ENCODE measurements around the gene WWOX.

Gene WWOX

DNA sequence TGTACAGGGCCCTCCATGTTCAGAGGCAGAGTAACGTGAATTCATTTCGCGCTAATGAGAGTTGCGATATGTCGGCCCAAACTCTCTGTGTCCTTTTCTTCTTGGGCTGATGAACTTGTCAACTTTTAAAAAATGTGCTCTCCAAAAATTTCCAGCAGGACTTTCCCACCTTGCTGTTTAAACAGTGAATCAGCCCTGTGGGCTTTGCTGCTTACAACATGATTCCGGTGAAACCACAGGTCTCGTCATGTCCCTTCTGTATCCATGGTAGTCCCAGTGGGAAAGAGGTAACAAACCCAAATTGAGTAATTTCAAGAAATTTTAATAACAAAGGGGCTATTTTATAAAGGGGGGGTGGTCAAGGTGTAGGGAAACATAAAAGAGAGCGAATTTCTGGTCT, 888.2 kb downstream of the WWOX start:
- no peak for DNase-seq (ENCODE audit: low read depth in 2 of 2)

DNA sequence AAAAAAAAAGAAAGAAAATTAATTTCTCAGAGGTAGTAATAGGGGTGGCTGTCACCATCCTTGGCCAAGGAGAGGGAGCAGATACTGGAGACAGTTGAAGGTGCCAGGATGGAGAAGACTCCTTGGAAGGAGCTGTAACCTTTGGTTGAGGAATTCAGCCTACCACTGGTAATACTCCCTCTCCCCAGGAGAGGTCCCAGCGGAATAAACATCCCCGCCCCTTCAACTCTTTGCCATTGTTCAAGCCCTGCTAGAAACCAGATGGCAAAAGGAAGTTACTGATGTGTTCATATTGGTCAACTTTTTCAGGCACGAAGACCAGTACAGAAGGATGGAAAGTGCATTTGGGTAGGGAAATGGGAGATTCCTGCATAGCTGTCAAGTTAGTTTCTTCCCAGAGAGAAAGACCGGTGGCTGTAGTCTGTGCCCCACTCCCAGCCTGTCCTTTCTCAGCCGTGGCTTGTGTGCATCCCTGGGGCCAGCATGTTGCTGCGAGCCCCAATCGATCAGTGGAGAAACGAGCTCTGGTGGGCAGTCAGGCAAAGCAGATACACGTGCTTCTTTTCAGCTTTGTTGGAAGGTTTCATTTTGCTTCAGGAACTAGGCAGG, 889.0 kb downstream of the WWOX start:
- no peak for DNase-seq (ENCODE audit: low read depth in 2 of 2)

DNA sequence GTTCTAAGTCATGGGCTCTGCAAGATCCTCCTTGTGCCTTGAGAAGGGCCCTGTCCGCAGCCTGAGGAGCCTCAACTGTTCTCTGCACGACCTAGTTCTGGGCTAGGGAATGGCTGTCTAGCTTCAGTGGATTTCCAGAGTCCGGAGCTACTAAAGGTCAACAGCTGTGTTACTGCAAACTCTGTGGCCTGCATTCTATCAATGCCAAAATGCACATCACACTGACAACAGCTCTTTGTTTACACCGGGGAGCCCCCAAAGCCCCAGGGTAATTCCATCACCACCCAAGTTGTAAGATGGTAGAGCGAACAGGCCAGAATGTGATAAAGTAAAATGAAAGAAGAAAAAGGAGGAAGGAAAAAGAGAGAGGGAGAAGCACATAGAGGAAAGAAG, 890.9 kb downstream of the WWOX start:
- DNase-seq (ENCODE audit: low read depth in 2 of 2), result no peak

GRCh38 chr16:78992001-78992400, 892.5 kb downstream of the WWOX start:
- no peak for DNase-seq (ENCODE audit: low read depth in 2 of 2)

- no peak for DNase-seq (ENCODE audit: low read depth in 2 of 2)
Measured at GRCh38 chr16:78993346-78993745, 893.9 kb downstream of the WWOX start.

DNA sequence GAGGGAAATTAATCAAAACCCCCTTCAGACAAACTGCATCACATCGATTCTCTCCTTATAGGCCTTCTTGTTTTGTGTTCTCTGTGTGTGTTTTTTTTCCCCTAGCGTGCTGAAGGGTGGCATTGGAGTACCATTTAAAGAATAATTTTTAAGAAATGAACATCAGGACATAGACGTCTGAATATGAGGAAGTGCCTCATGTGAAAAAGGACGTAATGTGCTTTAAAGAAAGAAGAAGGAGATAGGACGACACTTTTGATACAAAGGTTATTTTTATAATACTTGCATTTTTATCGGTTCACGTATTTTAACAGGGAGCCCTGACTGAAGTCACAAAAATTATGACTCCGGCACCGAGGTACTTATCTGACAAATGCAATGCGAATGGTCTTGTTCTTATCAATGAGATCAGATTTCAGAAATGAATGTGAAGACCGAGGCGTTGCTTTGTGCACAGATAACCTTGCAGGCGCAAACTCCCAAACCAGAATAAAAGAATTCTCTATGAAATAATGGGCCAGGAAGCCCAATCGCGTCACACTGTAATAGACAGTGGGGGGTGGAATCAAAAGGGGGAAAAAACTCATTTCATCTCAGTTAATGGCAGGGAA, 894.8 kb downstream of the WWOX start:
- DNase-seq (ENCODE audit: low read depth in 2 of 2), result no peak

DNA sequence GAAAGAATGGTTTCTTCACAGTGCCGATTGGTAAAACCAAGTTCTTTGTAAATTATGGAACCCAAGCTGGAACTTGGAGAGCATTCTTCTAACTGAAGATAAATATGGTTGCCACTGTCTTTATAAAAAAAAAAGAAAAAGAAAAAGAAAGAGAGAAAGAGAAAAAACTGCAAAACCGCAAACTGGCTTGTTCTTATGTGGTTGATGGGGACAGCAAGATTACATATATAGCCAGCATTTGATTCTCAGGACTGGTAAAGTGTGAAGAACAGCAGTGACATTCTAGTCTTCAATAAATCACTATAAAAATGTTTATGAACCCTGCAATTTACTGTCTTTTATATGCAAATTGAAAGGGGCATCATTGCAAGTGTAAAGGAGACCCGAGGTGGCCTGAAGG, 896.0 kb downstream of the WWOX start:
- DNase-seq (ENCODE audit: low read depth in 2 of 2), result no peak

- DNase-seq (ENCODE audit: low read depth in 2 of 2), result no peak
Measured at GRCh38 chr16:78996790-78997189, 897.3 kb downstream of the WWOX start.

GRCh38 chr16:78998879-78999278, 899.4 kb downstream of the WWOX start:
- DNase-seq (ENCODE audit: low read depth in 2 of 2), result no peak

DNA sequence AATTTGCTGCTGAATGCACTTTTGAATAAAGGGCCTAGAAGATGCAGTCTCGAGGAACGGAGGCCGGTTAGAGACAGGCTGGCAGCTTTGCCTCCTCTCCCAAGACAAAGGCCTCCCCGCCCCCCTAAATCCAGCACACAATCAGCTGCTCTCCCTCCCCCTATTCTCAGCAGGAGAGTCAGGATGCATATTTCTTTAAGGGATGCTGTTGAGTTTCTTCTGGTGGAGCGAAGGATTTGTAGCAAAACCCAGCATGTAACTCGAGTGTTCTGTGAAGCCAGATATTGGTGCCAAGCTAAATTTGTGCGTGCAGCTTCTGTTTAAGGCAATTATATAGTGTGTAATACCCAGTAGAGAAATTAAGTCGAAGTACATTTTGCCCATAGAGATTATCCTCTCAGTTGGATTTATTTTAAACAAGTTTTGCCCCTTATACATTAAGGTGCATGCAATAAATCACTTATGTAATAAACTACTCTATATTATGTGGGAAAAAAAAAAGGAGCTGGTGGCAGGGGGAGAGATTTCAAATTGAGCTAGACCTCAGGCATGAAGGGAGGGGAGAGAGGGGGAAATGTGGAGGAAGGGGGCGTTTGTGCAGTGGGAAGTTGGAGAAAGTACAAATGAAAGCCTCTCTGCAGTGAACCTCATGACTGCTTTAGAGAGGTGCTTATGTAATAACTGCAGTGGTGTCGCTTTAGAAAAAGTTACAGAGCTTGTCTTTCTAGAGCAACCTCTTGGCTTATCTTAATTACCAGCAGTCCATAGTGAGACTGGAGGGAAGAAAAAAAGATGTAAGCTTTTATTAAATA, 901.9 kb downstream of the WWOX start:
- DNase-seq (ENCODE audit: low read depth in 2 of 2), result no peak

DNA sequence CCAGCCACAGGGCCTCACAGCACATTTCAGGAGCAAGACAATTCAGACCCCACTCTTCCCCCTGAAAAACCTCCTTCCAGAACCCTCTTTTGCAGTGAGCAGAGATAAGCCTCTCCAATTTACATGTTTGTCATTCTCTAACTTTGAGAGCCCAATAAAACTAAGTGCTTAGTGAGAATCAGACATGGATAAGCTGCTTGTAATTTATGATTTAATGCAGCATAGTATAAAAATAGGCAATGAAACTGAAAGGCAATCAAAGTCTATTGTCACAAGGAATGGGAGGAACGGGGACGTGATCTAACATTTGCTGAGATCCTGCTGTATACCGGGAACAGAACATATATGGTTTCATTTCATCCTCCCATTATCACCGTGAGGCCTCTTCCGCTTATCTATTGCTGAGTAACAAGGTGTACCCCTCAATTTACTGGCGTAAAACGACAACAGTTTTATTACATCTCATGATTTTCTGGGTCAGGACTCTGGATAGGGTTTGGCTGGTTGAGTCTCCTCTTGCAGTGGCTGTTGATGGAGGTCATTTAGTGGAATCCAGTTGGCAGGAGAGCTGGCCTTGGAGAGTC, 903.7 kb downstream of the WWOX start:
- DNase-seq (ENCODE audit: low read depth in 2 of 2), result no peak

DNA sequence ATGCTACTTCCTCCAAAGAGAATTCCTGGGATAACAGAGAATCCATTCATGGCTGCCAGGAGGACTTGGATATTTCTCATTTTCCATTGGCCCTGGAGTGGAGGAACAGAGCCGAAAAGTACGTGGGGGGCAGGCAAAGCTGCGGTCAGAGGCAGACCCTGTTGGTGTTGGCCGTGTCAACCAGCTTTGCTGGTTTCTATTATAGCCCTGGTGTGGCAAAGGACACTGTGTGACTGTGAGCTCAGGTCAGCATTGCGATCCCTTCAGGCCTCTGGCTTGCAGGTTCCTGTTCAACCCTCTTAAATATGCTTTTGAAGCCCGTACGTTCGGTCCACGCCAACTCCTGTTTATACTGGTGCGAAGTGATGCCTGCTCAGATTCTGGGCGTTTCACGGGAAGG, 904.9 kb downstream of the WWOX start:
- DNase-seq (ENCODE audit: low read depth in 2 of 2), result no peak

DNA sequence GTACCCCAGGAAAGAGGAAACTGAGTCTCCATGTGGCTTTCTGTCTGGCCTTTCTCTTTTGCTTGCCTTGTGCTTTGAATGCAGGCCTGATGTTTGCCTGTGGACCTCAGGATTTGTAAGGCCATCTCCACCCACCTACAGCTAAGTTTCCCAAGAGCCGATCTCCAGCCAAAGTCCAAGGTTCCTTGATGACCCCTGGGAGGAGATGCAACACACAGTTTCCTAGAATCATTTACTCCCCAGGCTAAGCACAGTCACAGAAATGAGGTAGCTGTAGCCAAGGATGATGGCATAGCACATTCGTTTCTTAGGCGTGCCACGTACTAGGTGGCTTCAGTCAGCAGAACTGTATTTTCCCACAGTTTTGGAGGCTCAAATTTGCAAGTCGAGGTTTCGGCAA, 905.6 kb downstream of the WWOX start:
- DNase-seq (ENCODE audit: low read depth in 2 of 2), result no peak

GRCh38 chr16:79006206-79006605, 906.8 kb downstream of the WWOX start:
- DNase-seq (ENCODE audit: low read depth in 2 of 2), result no peak

DNA sequence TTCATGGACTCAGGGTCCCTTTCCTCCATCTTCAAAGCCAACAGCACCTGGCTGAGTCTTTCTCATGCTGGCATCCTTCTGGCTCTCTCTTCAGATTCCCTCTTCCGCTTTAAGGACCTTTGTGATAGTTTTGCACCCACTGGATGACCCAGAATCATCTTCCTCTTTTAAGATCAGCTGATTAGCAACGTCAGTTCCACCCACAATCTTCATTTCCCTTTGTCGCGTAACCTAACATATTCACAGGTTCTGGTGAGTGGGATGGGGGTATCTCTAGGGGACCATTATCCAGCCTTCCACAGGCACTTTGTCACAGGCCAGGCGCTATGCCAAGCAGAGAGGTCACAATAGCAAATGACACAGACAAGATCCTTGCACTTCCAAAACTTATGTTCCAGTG, 907.3 kb downstream of the WWOX start:
- DNase-seq (ENCODE audit: low read depth in 2 of 2), result no peak

DNA sequence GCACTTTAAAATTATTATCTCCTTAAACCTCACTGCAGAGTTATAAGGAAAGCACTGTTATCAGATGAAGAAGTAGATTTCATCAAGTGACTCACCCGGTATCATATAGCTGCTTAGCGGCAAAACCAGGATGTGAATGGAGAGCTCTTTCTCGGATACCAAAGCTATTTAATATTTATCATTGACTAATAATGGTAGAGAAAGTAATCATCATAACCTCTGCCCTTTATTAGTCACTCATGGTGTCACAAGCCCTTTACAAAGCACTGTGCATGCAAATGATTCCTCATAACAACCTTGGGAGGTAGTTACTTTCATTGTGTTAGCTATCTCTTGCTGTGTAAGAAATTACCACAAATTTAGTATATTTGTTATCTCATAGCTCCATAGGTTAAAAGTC, 908.2 kb downstream of the WWOX start:
- no peak for DNase-seq (ENCODE audit: low read depth in 2 of 2)

DNA sequence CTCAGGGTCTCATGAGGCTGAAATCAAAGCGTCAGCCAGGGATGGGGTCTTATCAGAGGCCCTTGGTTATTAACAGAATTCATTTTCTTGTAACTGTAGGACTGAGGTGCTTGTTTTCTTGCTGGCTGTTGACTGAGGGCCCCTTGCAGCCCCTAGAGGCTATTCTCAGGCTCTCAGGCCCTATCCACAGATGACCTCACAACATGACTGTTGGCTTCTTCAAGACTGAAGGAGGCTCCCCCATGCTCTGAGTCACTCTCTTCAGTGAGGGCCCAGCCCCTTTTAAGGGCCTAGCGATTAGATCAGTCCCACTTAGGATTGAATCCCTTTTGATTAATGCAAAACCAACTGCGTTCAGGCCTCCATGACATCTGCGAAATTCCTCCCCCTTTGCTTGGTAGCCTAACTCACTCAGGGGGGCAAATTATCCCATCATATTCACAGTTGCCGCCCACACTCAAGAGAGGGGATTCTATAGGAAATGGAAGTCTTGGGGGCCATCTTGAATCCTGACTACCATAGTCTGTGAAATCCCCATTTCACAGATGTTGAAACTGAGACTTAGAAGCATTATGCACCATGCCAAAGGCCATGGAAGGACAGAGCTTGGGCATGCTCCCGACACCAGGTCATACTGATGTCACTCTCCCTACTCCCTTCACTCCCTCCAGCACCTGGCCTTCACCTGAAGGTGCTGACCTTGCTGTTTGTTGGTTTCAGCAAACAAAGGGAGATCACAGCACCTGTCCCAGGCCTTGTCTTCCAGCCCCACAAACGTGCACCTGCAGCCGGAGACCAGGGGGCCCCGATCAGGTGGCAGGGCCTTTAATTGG, 908.8 kb downstream of the WWOX start:
- no peak for DNase-seq (ENCODE audit: low read depth in 2 of 2)

- DNase-seq (ENCODE audit: low read depth in 2 of 2), result no peak
Measured at GRCh38 chr16:79008869-79009179, 909.4 kb downstream of the WWOX start.

DNA sequence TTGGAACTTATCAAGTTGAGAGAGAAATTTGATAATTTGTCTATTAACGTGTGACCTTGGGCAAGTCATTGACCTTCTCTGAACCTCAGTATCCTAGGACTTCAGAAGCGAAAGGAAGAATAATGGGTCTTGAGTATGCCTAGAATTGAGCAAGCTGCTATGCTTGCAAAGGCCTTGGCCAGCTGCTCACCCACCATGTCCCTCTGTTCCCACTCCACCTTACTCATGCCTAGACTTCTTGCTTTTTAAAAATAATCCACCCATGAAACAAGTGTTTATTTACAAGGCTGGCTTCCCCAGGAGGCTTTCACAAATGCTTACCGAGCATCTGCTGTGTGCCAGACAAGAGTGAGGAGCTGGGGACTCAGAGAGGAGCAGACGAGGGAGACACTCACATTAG, 910.4 kb downstream of the WWOX start:
- no peak for DNase-seq (ENCODE audit: low read depth in 2 of 2)

DNA sequence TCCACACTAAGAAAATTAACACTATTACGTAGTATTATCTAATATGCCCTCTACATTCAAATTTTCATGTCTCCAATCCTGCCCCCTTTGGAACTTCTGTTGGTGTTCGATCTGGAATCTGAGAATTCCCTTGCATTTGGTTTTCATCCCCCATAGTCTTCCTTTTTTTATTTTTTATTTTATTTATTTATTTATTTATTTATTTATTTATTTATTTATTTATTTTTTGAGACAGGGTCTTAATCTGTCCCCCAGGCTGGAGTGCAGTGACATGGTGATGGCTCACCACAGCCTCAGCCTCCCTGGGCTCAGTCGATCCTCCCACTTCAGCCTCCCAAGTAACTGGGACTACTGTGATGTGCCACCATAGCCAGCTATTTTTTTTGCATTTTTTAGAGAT, 911.8 kb downstream of the WWOX start:
- no peak for DNase-seq (ENCODE audit: low read depth in 2 of 2)

DNA sequence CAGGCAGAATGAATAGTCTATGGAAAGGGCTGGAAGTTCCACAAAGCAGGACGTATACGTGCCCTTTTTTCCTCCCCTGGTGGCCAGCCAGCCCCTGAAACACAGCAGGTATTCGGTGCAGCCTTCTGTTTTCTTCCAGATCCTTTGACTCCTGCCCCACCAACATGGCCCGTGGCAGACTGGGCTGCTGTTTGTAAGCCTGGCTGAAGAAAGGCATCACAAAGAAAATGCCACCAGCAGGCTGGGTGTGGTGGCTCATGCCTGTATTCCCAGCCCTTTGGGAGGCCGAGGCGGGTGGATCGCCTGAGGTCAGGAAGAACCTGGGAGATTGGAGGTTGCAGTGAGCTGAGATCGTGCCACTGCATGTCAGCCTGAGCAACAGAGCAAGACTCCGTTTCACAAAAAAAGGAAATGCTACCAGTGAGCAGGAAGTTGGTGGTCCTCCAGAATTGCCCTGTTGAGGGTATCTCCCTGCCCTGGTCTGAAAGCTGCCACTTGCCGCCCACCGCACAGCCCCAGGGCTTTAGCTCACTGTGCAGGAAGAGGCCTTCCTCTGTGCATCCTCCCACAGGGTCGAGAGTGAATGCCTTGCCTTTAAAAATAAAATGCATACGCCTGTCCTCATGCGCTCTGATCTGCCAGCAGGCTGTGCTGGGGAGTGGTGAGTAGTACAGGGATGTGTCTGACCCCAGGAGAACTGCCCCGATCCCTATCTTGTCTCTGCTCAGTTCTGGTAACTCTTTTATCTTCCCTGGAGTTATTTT, 913.4 kb downstream of the WWOX start:
- no peak for DNase-seq (ENCODE audit: low read depth in 2 of 2)

Measured in activated CD8-positive, alpha-beta memory T cell treated with anti-CD3 and anti-CD28 coated beads for 4 hours (primary cell).